Mesenchymal stem cell (in vitro differentiated cells and primary cell): Measurements from ENCODE around the gene NUP214.

Experiments
- DNase-seq: peaks from one replicate; pipeline ENCODE4 v3.0.0-alpha.2; 2013
- H2AFZ ChIP-seq: one replicate; pipeline ENCODE4 v1.6.1; 2013; ENCODE audit warnings: low read depth, mild to moderate bottlenecking, control low read depth, inconsistent platforms, low read length, moderate library complexity
- H2AK5ac ChIP-seq: 2 replicates; pipeline ENCODE4 v1.6.1; 2013; ENCODE audit warnings: low read length, moderate library complexity, mild to moderate bottlenecking, inconsistent platforms; ENCODE audit not compliant: severe bottlenecking
- H2BK120ac ChIP-seq: one replicate; pipeline ENCODE4 v1.6.1; 2013; ENCODE audit warnings: low read depth, mild to moderate bottlenecking, inconsistent platforms, low read length, moderate library complexity
- H2BK12ac ChIP-seq, 2 experiments: one replicate each; pipeline ENCODE4 v1.6.1; 2013; ENCODE audit warnings: inconsistent platforms in 2 of 2, low read length in 2 of 2, mild to moderate bottlenecking in 2 of 2, moderate library complexity in 2 of 2, control low read depth in 1 of 2
- H2BK15ac ChIP-seq: one replicate; pipeline ENCODE4 v1.6.1; 2013; ENCODE audit warnings: mild to moderate bottlenecking, low read depth, inconsistent platforms; ENCODE audit not compliant: poor library complexity, severe bottlenecking
- H2BK5ac ChIP-seq: 2 replicates; pipeline ENCODE4 v1.6.1; 2013; ENCODE audit warnings: low read depth, mild to moderate bottlenecking, low read length, control low read depth, inconsistent platforms; ENCODE audit not compliant: poor library complexity, severe bottlenecking
- H3K14ac ChIP-seq, 2 experiments: one replicate each; pipeline ENCODE4 v1.6.1; 2013; ENCODE audit warnings: inconsistent platforms in 2 of 2, low read length in 2 of 2, control low read depth in 1 of 2, mild to moderate bottlenecking in 1 of 2, moderate library complexity in 1 of 2
- H3K18ac ChIP-seq, 2 experiments: one replicate each; pipeline ENCODE4 v1.6.1; 2013; ENCODE audit warnings: inconsistent platforms in 2 of 2, low read length in 2 of 2, control low read depth in 1 of 2, low read depth in 1 of 2, mild to moderate bottlenecking in 1 of 2
- H3K23ac ChIP-seq, 2 experiments: one replicate each; pipeline ENCODE4 v1.6.1; 2013; ENCODE audit warnings: inconsistent platforms in 2 of 2, low read length in 2 of 2, mild to moderate bottlenecking in 2 of 2, moderate library complexity in 2 of 2, control low read depth in 1 of 2
- H3K27ac ChIP-seq: 2 replicates; pipeline ENCODE4 v1.5.1; 2013; ENCODE audit warnings: mild to moderate bottlenecking, moderate library complexity, low read length, control low read depth, inconsistent platforms; ENCODE audit not compliant: poor library complexity, severe bottlenecking
- H3K27me3 ChIP-seq, 2 experiments: 2 replicates each; pipeline versions ENCODE4 v1.6.1 to v1.7.0; 2013; ENCODE audit warnings: low read length in 2 of 2, mild to moderate bottlenecking in 2 of 2, moderate library complexity in 2 of 2, control low read depth in 1 of 2, inconsistent platforms in 1 of 2; ENCODE audit not compliant: control insufficient read depth in 1 of 2, insufficient read depth in 1 of 2
- H3K36me3 ChIP-seq, 2 experiments: 2 replicates each; pipeline versions ENCODE4 v1.6.1 to v1.7.0; 2013; ENCODE audit warnings: low read length in 2 of 2, control low read depth in 1 of 2, inconsistent platforms in 1 of 2, low read depth in 1 of 2, mild to moderate bottlenecking in 1 of 2; ENCODE audit not compliant: insufficient read depth in 2 of 2, control insufficient read depth in 1 of 2
- H3K4ac ChIP-seq, 2 experiments: one replicate each; pipeline ENCODE4 v1.6.1; 2013; ENCODE audit warnings: inconsistent platforms in 2 of 2, low read length in 2 of 2, mild to moderate bottlenecking in 2 of 2, moderate library complexity in 2 of 2, control low read depth in 1 of 2, low read depth in 1 of 2
- H3K4me1 ChIP-seq: 2 replicates; pipeline ENCODE4 v1.6.1; 2013; ENCODE audit warnings: low read depth, low read length, control low read depth; ENCODE audit not compliant: control insufficient read depth, insufficient read depth
- H3K4me2 ChIP-seq: 2 replicates; pipeline ENCODE4 v1.6.1; 2013; ENCODE audit warnings: low read length, mild to moderate bottlenecking, inconsistent platforms; ENCODE audit not compliant: poor library complexity, severe bottlenecking
- H3K4me3 ChIP-seq, 2 experiments: 2 replicates each; pipeline versions ENCODE4 v1.5.1 to v1.7.0; 2013; ENCODE audit warnings: low read length in 2 of 2, mild to moderate bottlenecking in 2 of 2, control low read depth in 1 of 2, low read depth in 1 of 2; ENCODE audit not compliant: insufficient read depth in 1 of 2
- H3K79me1 ChIP-seq: replicated peaks from 2 replicates; pipeline ENCODE4 v1.6.1; 2013; ENCODE audit warnings: mild to moderate bottlenecking, control low read depth, low read length, inconsistent platforms; ENCODE audit not compliant: poor library complexity, severe bottlenecking
- H3K9ac ChIP-seq: 2 replicates; pipeline ENCODE4 v1.7.0; 2013; ENCODE audit warnings: mild to moderate bottlenecking, low read length, moderate library complexity
- H3K9me3 ChIP-seq: 2 replicates; pipeline ENCODE4 v1.7.0; 2013; ENCODE audit warnings: mild to moderate bottlenecking, low read length; ENCODE audit not compliant: control insufficient read depth
- H4K8ac ChIP-seq: one replicate; pipeline ENCODE4 v1.6.1; 2013; ENCODE audit warnings: inconsistent platforms, mild to moderate bottlenecking, low read length, moderate library complexity
- H4K91ac ChIP-seq: one replicate; pipeline ENCODE4 v1.6.1; 2013; ENCODE audit warnings: mild to moderate bottlenecking, low read length, inconsistent platforms
- WGBS: methylation state at CpG from one replicate; pipeline ENCODE4 v1.1.7; 2013; ENCODE audit warnings: mixed read lengths; 5-methylcytosine and 5-hydroxymethylcytosine counted together

The NUP214 gene

DNA sequence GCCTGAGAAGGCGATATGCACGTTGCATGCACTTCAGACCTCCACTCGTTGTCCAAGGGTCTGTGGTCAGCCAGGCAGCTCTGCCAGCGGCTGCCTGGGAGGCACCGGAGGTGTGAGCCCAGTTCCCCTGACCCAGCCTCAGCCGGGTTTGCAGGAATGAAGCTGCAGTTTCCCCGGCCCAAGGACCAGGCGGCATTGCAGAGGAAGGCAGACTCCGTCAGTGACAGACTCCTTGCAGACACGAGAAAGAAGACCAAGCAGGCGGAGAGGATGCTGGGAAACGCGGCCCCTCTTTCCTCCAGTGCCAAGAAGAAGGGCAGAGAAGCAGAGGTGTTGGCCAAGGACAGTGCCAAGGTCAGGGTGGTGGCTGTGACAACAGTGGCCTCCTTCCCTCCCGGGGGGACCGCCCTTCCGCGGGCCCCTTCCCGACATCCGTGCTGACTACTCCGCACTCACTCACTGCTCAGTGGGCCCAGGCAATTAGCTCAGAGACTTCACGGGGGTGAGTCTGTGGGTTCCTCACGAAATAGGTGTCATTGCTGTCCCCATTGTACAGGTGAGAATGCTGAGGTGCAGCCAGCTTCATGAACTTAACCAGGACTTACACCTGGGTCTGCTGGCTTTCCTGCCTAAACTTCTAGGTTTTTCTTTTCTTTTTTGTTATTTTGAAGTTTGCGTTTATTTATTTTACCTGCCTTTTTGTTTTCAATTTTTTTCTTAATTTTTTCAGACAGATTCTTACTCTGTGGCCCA, 39.8 kb upstream of the NUP214 start:
- Histone ChIP-seq H3K27ac (no peak overlapping the region), H3K4me2 (no peak overlapping the region), H4K91ac (no peak overlapping the region), H3K27me3 (peaks cover 27 to 58% of the 10 kb centered on the region in 2 experiments), H3K79me1 (no peaks in the 10 kb centered on the region), H2AK5ac (no peak overlapping the region), H2BK15ac (no peak overlapping the region), H3K4me3 (no peak overlapping the region), H3K9me3 (no peaks in the 10 kb centered on the region), H4K8ac (no peak overlapping the region), H3K14ac (no peak overlapping the region), H2BK120ac (no peak overlapping the region), H2AFZ (no peak overlapping the region), H3K4me1 (peaks cover 2% of the 10 kb centered on the region), H2BK5ac (no peak overlapping the region), H2BK12ac (no peak overlapping the region), H3K9ac (no peak overlapping the region), H3K4ac (no peak overlapping the region), H3K18ac (no peak overlapping the region), H3K36me3 (no peaks in the 10 kb centered on the region), H3K23ac (no peak overlapping the region)
- 91% methylated on average over 22 of the region's 23 CpGs for WGBS
- DNase-seq, result no peak

DNA sequence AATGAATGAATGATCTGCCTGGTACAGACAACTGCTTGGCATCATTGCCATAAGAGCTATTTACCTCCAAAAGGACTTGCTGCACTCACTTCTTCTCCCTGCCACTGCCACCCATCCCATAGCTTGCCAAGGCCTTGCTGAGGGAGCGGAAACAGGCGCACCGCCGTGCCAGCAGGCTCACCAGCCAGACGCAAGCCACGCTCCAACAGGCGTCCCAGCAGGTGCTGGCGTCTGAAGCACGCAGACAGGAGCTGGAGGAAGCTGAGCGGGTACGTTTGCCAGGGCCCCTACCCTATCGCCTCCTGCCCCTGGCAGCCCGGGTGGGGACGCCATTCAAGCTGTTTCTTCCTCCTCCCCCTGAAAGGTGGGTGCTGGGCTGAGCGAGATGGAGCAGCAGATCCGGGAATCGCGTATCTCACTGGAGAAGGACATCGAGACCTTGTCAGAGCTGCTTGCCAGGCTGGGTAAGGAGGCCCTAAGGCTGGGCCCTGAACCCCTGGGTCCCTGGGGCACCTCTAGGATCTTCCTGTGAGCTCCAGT, 38.0 kb upstream of the NUP214 start:
- WGBS, result 88% methylated on average over 19 of the region's 19 CpGs

DNA sequence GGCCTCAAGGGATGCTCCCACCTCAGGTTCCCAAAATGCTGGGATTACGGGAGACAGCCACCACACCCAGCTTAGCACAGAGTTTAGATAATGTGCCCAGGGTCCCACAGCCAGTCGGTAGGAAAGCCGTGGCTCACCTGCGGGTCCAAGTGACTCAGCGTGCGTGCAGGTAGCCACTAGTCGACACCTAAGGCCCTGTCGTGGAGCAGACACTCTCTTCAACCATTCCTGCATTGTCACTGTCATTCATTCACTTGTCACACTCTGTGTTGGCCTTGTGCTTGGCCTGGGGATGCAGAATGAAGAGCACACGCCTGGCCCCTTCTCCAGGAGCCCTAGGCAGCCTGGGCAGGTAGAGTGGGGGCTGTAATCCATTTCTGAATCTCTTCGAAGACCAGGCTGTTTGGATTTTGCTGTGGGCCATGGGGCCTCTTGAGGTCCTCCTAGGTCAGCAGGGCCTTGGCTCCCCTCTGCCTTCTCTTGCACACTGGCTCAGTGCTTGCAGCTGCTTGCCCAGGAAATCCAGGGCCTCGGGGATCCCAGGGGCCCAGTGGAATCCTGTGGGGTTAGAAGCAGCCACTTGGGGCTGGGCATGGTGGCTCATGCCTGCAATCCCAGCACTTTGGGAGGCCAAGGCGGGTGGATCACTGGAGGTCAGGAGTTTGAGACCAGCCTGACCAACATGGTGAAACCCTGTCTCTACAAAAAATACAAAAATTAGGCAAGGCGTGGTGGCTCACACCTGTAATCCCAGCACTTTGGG, 35.2 kb upstream of the NUP214 start:
- H2BK5ac ChIP-seq, result no peak overlapping the region
- no peaks in the 10 kb centered on the region for H3K79me1 ChIP-seq
- no peak overlapping the region for H4K91ac ChIP-seq
- no peak overlapping the region for H3K27ac ChIP-seq
- no peak overlapping the region for H3K18ac ChIP-seq
- no peak for DNase-seq
- H2BK12ac ChIP-seq, result no peak overlapping the region
- H3K9ac ChIP-seq, result no peak overlapping the region
- no peak overlapping the region for H2BK120ac ChIP-seq
- peak overlapping the region in 1 of 2 experiments; percentile 18 for H3K14ac ChIP-seq
- peaks cover 9% of the 10 kb centered on the region for H3K4me1 ChIP-seq
- H3K27me3 ChIP-seq, result peaks cover 18 to 27% of the 10 kb centered on the region in 2 experiments
- no peaks in the 10 kb centered on the region for H3K9me3 ChIP-seq
- no peak overlapping the region for H2AFZ ChIP-seq
- H4K8ac ChIP-seq, result no peak overlapping the region
- no peak overlapping the region for H2BK15ac ChIP-seq
- H3K4me3 ChIP-seq, result no peak overlapping the region
- no peak overlapping the region for H3K23ac ChIP-seq
- no peaks in the 10 kb centered on the region for H3K36me3 ChIP-seq
- H3K4ac ChIP-seq, result no peak overlapping the region
- H3K4me2 ChIP-seq, result no peak overlapping the region
- 84% methylated on average over 13 of the region's 13 CpGs for WGBS
- no peak overlapping the region for H2AK5ac ChIP-seq

More for the DNA sequence above, 38.0 kb upstream of the NUP214 start:
- Histone ChIP-seq H2AFZ (no peak overlapping the region), H3K14ac (peak overlapping the region in 1 of 2 experiments; percentile 6), H3K4me1 (peaks cover 9% of the 10 kb centered on the region), H2BK5ac (no peak overlapping the region), H4K8ac (no peak overlapping the region), H3K79me1 (no peaks in the 10 kb centered on the region), H3K4me2 (no peak overlapping the region), H3K36me3 (no peaks in the 10 kb centered on the region), H4K91ac (no peak overlapping the region), H2BK15ac (no peak overlapping the region), H3K27me3 (peaks cover 20 to 46% of the 10 kb centered on the region in 2 experiments), H2BK12ac (no peak overlapping the region), H3K4ac (no peak overlapping the region), H2BK120ac (no peak overlapping the region), H3K9me3 (no peaks in the 10 kb centered on the region), H3K27ac (no peak overlapping the region), H3K9ac (no peak overlapping the region), H3K23ac (no peak overlapping the region), H3K18ac (no peak overlapping the region), H3K4me3 (no peak overlapping the region), H2AK5ac (no peak overlapping the region)
- DNase-seq, result no peak

DNA sequence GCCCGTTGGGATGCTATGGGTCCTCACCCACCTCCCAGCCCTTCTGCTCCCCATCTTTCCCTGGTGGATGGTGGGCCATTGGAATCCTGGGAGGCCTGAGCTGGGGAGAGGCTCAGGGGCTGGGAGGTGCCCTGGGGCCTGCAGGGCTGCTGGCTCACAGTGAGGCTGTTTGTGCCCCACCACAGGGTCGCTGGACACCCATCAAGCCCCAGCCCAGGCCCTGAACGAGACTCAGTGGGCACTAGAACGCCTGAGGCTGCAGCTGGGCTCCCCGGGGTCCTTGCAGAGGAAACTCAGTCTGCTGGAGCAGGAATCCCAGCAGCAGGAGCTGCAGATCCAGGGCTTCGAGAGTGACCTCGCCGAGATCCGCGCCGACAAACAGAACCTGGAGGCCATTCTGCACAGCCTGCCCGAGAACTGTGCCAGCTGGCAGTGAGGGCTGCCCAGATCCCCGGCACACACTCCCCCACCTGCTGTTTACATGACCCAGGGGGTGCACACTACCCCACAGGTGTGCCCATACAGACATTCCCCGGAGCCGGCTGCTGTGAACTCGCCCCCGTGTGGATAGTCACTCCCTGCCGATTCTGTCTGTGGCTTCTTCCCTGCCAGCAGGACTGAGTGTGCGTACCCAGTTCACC, 33.9 kb upstream of the NUP214 start:
- DNase-seq, result no peak
- H2BK5ac ChIP-seq, result no peak overlapping the region
- peak overlapping the region; percentile 6 for H4K91ac ChIP-seq

More for the DNA sequence above, 33.9 kb upstream of the NUP214 start:
- Histone ChIP-seq H3K4me2 (no peak overlapping the region), H2AFZ (no peak overlapping the region), H2AK5ac (no peak overlapping the region), H4K8ac (no peak overlapping the region), H3K18ac (no peak overlapping the region), H2BK15ac (no peak overlapping the region), H2BK120ac (no peak overlapping the region), H3K79me1 (no peaks in the 10 kb centered on the region), H2BK12ac (no peak overlapping the region), H3K4me1 (peaks cover 15% of the 10 kb centered on the region), H3K4ac (no peak overlapping the region), H3K14ac (no peak overlapping the region), H3K27ac (no peak overlapping the region), H3K9me3 (no peaks in the 10 kb centered on the region), H3K9ac (no peak overlapping the region), H3K23ac (no peak overlapping the region), H3K36me3 (no peaks in the 10 kb centered on the region), H3K27me3 (peaks cover 21 to 26% of the 10 kb centered on the region in 2 experiments), H3K4me3 (no peak overlapping the region)
- 83% methylated on average over 18 of the region's 19 CpGs for WGBS
